ENCODE measurements around the gene ARFIP1. TPM values are rescaled to one million over a fixed set of nuclear protein-coding genes. Genes with fewer than 3 reads are reported as not detected.
A peak's percentile ranks its signal among the peaks of the same experiment; 100 is the strongest.

Gene ARFIP1
- total RNA-seq, 6 experiments from 2014 or later = 34.8 to 44.3 (median 37.7) TPM

GRCh38 chr4:152956650-152957436, 177.1 kb downstream of the ARFIP1 start:
- no peaks in the 10 kb centered on the region for H3K36me3 Mint-ChIP-seq (ENCODE audit: low read depth)
- H3K9me3 Mint-ChIP-seq = no peaks in the 10 kb centered on the region
- peaks cover 33% of the 10 kb centered on the region for H3K4me1 Mint-ChIP-seq (ENCODE audit: low read depth)
- no peaks in the 10 kb centered on the region; the same call in 1 of the 2 replicates for H3K27me3 Mint-ChIP-seq (ENCODE audit: insufficient read depth)
- peak; percentile 29 for DNase-seq
- no peak for TF ChIP-seq CTCF (IDR thresholded peaks at IDR 0.05)
- H3K27ac Mint-ChIP-seq = peak overlapping the region; percentile 53; the same call in 1 of the 2 replicates
- H3K4me3 Mint-ChIP-seq = peak overlapping the region; percentile 41; the same call in 1 of the 2 replicates

GRCh38 chr4:152957437-152958171, 177.8 kb downstream of the ARFIP1 start:
- Mint-ChIP-seq H3K27ac (no peak overlapping the region), H3K4me1 (ENCODE audit: low read depth) (peaks cover 28% of the 10 kb centered on the region)
- no peak for TF ChIP-seq CTCF (IDR thresholded peaks at IDR 0.05)

DNA sequence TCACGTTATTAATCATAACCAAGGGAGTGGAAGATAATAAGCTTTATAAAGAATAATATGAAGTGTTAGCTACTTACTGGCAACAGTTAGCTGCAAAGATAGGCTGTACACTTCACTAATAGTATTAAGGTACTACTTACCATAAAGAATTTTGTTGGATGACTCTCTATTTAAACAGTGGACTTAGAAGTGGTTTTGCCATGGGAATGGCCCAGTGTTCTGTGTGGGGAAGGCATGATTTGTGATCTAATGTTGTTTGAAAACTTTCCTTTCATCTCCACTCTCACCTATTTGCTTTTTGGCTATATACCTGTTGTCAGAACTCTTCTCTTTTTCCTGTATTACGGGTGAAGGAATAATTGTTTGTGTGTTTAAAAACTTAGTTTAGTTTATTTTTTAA, 179.3 kb downstream of the ARFIP1 start:
- DNase-seq = no peak
- Mint-ChIP-seq H3K27ac (no peak overlapping the region), H3K36me3 (ENCODE audit: low read depth) (no peaks in the 10 kb centered on the region), H3K4me1 (ENCODE audit: low read depth) (peaks cover 22% of the 10 kb centered on the region), H3K9me3 (no peaks in the 10 kb centered on the region), H3K27me3 (ENCODE audit: insufficient read depth) (no peaks in the 10 kb centered on the region), H3K4me3 (no peak overlapping the region)
- no peak for TF ChIP-seq CTCF (IDR thresholded peaks at IDR 0.05)

More at GRCh38 chr4:152957437-152958171, 177.8 kb downstream of the ARFIP1 start:
- Mint-ChIP-seq H3K27me3 (ENCODE audit: insufficient read depth) (no peaks in the 10 kb centered on the region; the same call in 1 of the 2 replicates), H3K9me3 (no peaks in the 10 kb centered on the region), H3K36me3 (ENCODE audit: low read depth) (no peaks in the 10 kb centered on the region), H3K4me3 (no peak overlapping the region)
- no peak for DNase-seq

- H3K9me3 Mint-ChIP-seq = no peaks in the 10 kb centered on the region
- H3K27ac Mint-ChIP-seq = no peak overlapping the region
- H3K4me1 Mint-ChIP-seq (ENCODE audit: low read depth) = peaks cover 22% of the 10 kb centered on the region
- H3K27me3 Mint-ChIP-seq (ENCODE audit: insufficient read depth) = no peaks in the 10 kb centered on the region
- TF ChIP-seq CTCF (IDR thresholded peaks at IDR 0.05) = no peak
- DNase-seq = no peak
- no peaks in the 10 kb centered on the region for H3K36me3 Mint-ChIP-seq (ENCODE audit: low read depth)
- H3K4me3 Mint-ChIP-seq = no peak overlapping the region
Observed at GRCh38 chr4:152960082-152960481, 180.3 kb downstream of the ARFIP1 start.

- Mint-ChIP-seq H3K4me3 (no peak overlapping the region), H3K36me3 (ENCODE audit: low read depth) (no peaks in the 10 kb centered on the region), H3K9me3 (no peaks in the 10 kb centered on the region), H3K27me3 (ENCODE audit: insufficient read depth) (no peaks in the 10 kb centered on the region), H3K27ac (no peak overlapping the region), H3K4me1 (ENCODE audit: low read depth) (peaks cover 16% of the 10 kb centered on the region)
- TF ChIP-seq CTCF (IDR thresholded peaks at IDR 0.05) = no peak
- DNase-seq = no peak
Observed at GRCh38 chr4:152961014-152961772, 181.4 kb downstream of the ARFIP1 start.
